RWPE2 (cell line): ENCODE data around the gene FHOD3.

Experiments
- ATAC-seq: fragments of 200-7000 bp; cut with Tn5 transposase; 3 replicates; pipeline ENCODE4 v1.9.1; 2021; ENCODE audit warnings: low read depth
- DNase-seq: peaks from one replicate; pipeline ENCODE4 v3.0.0-alpha.2; 2020; ENCODE audit warnings: low spot score
- H3K27ac ChIP-seq: fragments of 450-650 bp; 2 replicates; pipeline ENCODE4 v1.5.1; 2017; ENCODE audit warnings: mild to moderate bottlenecking; ENCODE audit not compliant: poor library complexity, severe bottlenecking
- H3K27me3 ChIP-seq: fragments of 250-450 bp; sonication (Bioruptor Pico); 2 replicates; pipeline ENCODE4 v1.5.1; 2021; ENCODE audit warnings: mild to moderate bottlenecking, moderate library complexity; ENCODE audit not compliant: insufficient read depth, poor library complexity, severe bottlenecking
- H3K36me3 ChIP-seq: fragments of 250-450 bp; sonication (Bioruptor Pico); 2 replicates; pipeline ENCODE4 v1.5.1; 2020; ENCODE audit warnings: low read depth, mild to moderate bottlenecking, moderate library complexity
- H3K4me1 ChIP-seq: fragments of 250-450 bp; sonication (Bioruptor Pico); 2 replicates; pipeline ENCODE4 v1.5.1; 2021; ENCODE audit warnings: mild to moderate bottlenecking, moderate library complexity; ENCODE audit not compliant: insufficient read depth, poor library complexity, severe bottlenecking
- H3K4me3 ChIP-seq: fragments of 250-450 bp; sonication (Bioruptor Pico); 2 replicates; pipeline ENCODE4 v1.5.1; 2021; ENCODE audit warnings: mild to moderate bottlenecking, moderate library complexity; ENCODE audit not compliant: severe bottlenecking
- H3K9me3 ChIP-seq: fragments of 250-450 bp; sonication (Bioruptor Pico); 2 replicates; pipeline ENCODE4 v1.5.1; 2021; ENCODE audit warnings: mild to moderate bottlenecking, moderate library complexity; ENCODE audit not compliant: severe bottlenecking
- TF ChIP-seq, protein P1 (sequence below): fragments of 450-650 bp; IDR thresholded peaks from one replicate; pipeline ENCODE4 v1.5.1; 2017; ENCODE audit warnings: mild to moderate bottlenecking, moderate library complexity; ENCODE audit not compliant: poor library complexity, severe bottlenecking

FHOD3 gene

DNA sequence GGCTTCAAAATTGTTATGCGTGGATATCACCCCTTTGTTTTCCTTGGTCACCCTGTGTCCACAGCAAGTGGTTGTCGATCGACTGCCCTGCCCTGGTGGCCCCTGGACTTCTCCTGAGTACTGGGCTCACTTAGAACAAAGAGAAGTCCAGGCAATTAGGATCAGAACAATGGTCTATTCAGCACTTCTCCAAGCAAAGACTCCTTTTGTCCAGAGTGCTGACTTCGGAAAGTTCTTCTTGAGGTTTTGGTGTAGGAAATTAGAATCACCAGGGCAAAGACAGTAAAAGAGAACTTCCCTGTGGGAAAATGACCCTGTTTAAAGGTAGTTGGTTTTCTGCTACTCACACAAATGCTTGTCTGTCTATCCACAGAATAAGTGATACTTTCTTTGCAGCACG lies 173.9 kb downstream of the FHOD3 start:
- TF ChIP-seq, protein P1, sequence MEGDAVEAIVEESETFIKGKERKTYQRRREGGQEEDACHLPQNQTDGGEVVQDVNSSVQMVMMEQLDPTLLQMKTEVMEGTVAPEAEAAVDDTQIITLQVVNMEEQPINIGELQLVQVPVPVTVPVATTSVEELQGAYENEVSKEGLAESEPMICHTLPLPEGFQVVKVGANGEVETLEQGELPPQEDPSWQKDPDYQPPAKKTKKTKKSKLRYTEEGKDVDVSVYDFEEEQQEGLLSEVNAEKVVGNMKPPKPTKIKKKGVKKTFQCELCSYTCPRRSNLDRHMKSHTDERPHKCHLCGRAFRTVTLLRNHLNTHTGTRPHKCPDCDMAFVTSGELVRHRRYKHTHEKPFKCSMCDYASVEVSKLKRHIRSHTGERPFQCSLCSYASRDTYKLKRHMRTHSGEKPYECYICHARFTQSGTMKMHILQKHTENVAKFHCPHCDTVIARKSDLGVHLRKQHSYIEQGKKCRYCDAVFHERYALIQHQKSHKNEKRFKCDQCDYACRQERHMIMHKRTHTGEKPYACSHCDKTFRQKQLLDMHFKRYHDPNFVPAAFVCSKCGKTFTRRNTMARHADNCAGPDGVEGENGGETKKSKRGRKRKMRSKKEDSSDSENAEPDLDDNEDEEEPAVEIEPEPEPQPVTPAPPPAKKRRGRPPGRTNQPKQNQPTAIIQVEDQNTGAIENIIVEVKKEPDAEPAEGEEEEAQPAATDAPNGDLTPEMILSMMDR: no peak
- H3K36me3 ChIP-seq: no peaks in the 10 kb centered on the region
- H3K4me1 ChIP-seq: no peaks in the 10 kb centered on the region
- DNase-seq (no peak), ATAC-seq (no peak)
- H3K27ac ChIP-seq: no peak overlapping the region
- H3K4me3 ChIP-seq: no peak overlapping the region
- no peaks in the 10 kb centered on the region for H3K9me3 ChIP-seq
- H3K27me3 ChIP-seq: no peaks in the 10 kb centered on the region

DNA sequence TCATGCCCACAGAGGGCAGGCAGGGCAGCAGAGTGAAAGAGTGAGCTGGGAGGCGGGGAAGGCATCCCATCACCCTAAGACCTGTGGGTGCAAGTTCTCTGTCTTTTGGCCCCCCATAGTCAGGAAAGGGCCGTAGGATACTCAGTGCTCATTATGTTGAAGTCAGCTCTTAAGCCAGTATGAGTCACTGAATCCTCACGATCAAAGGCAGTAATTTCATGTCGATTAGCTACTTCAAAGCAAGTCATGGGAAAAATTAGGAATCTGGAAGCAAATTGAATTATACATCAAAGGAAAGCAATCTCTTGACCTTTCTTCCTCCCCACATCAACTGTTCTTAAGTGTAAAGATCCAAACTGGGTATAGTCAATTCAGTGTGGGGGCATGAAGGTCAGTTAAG lies 178.9 kb downstream of the FHOD3 start:
- ATAC-seq (no peak), DNase-seq (no peak)
- TF ChIP-seq, protein P1: no peak
- no peaks in the 10 kb centered on the region for H3K27me3 ChIP-seq
- H3K4me3 ChIP-seq: no peak overlapping the region
- H3K4me1 ChIP-seq: no peaks in the 10 kb centered on the region
- H3K36me3 ChIP-seq: no peaks in the 10 kb centered on the region
- H3K9me3 ChIP-seq: no peaks in the 10 kb centered on the region
- H3K27ac ChIP-seq: no peak overlapping the region

DNA sequence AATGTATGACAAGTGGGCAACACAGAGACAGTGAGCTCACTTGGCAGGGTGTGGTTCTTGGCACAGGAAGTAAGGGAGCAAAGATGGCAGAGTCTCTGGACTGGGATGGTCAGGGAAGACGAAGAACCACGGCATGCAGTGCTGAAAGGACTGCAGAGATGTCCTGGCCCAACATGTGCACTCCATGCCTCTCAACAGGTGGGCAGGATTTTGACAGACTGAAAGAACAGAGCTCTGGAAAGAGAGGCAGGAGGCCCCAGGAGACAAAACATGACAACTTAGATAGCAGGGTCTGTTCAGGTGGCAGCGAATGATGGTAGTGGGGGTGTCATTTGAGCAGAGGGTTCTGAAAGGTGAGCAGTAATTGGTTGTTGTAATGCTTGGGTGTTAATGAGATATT lies 180.3 kb downstream of the FHOD3 start:
- TF ChIP-seq, protein P1: no peak
- H3K27me3 ChIP-seq: no peaks in the 10 kb centered on the region
- ATAC-seq (no peak), DNase-seq (no peak)
- H3K27ac ChIP-seq: no peak overlapping the region
- peaks cover 6% of the 10 kb centered on the region for H3K4me1 ChIP-seq
- H3K4me3 ChIP-seq: no peak overlapping the region
- H3K9me3 ChIP-seq: no peaks in the 10 kb centered on the region
- H3K36me3 ChIP-seq: no peaks in the 10 kb centered on the region

DNA sequence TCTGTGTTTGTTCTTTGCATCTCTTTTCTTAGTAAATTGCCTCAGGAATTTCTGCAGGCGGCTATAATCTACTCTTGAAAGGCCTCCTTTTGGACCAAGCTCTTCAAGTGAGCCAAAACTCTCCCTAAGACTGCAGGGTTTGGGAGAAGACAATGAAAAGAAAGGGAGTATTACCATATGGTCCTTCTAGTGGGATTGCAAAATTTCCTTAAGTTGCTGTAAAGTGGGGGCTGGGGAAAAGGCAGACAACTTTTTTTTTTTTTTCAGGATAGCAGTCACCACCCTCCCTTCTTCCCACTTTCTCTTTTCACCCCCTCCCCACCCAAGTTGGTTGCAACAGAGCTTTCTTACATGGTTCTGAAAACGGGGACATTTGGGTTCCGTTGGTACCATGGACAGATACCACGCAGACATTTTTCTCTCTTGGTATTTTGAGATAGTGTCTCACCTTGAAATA lies 183.7 kb downstream of the FHOD3 start:
- TF ChIP-seq, protein P1: no peak
- Histone ChIP-seq H3K4me3 (no peak overlapping the region), H3K27me3 (no peaks in the 10 kb centered on the region), H3K27ac (no peak overlapping the region), H3K36me3 (no peaks in the 10 kb centered on the region), H3K4me1 (peaks cover 9% of the 10 kb centered on the region), H3K9me3 (no peaks in the 10 kb centered on the region)
- ATAC-seq (no peak), DNase-seq (no peak)

DNA sequence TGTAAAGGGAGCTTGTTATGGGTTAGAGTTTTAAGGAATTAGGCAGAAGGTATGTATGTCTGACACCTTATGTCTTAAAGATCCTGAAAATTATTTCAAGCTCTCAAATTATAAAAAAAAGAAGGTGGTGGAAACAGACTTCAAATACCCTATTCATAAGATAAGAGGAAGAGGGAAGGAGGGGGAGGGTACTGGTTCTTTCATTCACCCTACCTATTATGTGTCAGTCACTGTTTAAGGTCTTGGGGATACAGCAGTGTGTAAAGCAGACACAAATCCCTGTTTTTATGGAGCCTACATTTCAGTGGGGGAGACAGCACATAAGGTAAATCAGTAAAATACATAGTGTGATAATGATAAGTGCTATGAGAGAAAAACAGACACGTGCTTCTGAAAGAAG lies 184.4 kb downstream of the FHOD3 start:
- DNase-seq (no peak), ATAC-seq (no peak)
- Histone ChIP-seq H3K4me3 (no peak overlapping the region), H3K36me3 (no peaks in the 10 kb centered on the region), H3K4me1 (peaks cover 9% of the 10 kb centered on the region), H3K27ac (no peak overlapping the region), H3K27me3 (no peaks in the 10 kb centered on the region), H3K9me3 (no peaks in the 10 kb centered on the region)
- TF ChIP-seq, protein P1: no peak
